Lung (tissue), 12 donors: ENCODE measurements around the gene RRAGD. TPM values are rescaled to one million over a fixed set of nuclear protein-coding genes. Genes with fewer than 3 reads are reported as not detected.

Source experiments
- ATAC-seq: fragments of 200-7000 bp; cut with Tn5 transposase; one replicate; pipeline ENCODE4 v1.9.1; 2020; ENCODE audit warnings: moderate number of reproducible peaks; ENCODE audit not compliant: insufficient read depth, low FRiP score
- DNase-seq, 3 donors: peaks; one replicate each; pipeline ENCODE4 v3.0.0-alpha.2; 2013 to 2017
- H3K27ac ChIP-seq, 2 donors: one replicate each; pipeline ENCODE4 v1.5.1; 2013; ENCODE audit warnings: mild to moderate bottlenecking in 2 of 2, moderate library complexity in 2 of 2, control low read depth in 1 of 2, inconsistent platforms in 1 of 2, low read depth in 1 of 2, low read length in 1 of 2
- H3K27me3 ChIP-seq, 3 donors: one replicate each; pipeline ENCODE4 v1.5.1; 2013; ENCODE audit warnings: low read length in 2 of 3; ENCODE audit not compliant: control insufficient read depth in 3 of 3, insufficient read depth in 3 of 3
- H3K36me3 ChIP-seq, 4 donors: one replicate each; pipeline ENCODE4 v1.5.1; 2013; ENCODE audit warnings: low read length in 4 of 4, mild to moderate bottlenecking in 1 of 4, moderate library complexity in 1 of 4; ENCODE audit not compliant: control insufficient read depth in 4 of 4, insufficient read depth in 4 of 4
- H3K4me1 ChIP-seq, 5 donors: one replicate each; pipeline ENCODE4 v1.5.1; 2013; ENCODE audit warnings: low read length in 5 of 5, mild to moderate bottlenecking in 2 of 5, moderate library complexity in 1 of 5; ENCODE audit not compliant: control insufficient read depth in 5 of 5, insufficient read depth in 5 of 5
- H3K4me3 ChIP-seq: one replicate; pipeline ENCODE4 v1.5.1; 2013; ENCODE audit warnings: mild to moderate bottlenecking, control low read depth, moderate library complexity
- H3K9ac ChIP-seq, 2 donors: one replicate each; pipeline ENCODE4 v1.5.1; 2013; ENCODE audit warnings: low read length in 2 of 2, control low read depth in 1 of 2; ENCODE audit not compliant: insufficient read depth in 1 of 2
- H3K9me3 ChIP-seq, 4 donors: one replicate each; pipeline ENCODE4 v1.5.1; 2013; ENCODE audit warnings: low read length in 3 of 4, mild to moderate bottlenecking in 1 of 4, moderate library complexity in 1 of 4; ENCODE audit not compliant: control insufficient read depth in 4 of 4, insufficient read depth in 3 of 4
- WGBS, 2 donors: extraction: QIAGEN DNeasy Blood & Tissue Kit; methylation state at CpG; one replicate each; pipeline ENCODE4 v1.1.7; 2013; 5-methylcytosine and 5-hydroxymethylcytosine counted together
- polyA plus RNA-seq, 2 donors: library from polyadenylated mRNA; stranded (reverse); fragments of 200-250 nt; gene quantifications; one replicate each; pipeline ENCODE4 v1.2.1, GENCODE V29; 2013
- total RNA-seq, 2 donors: library from RNA; depleted of rRNA in 1 of 2; stranded (reverse); fragments of >200 nt in 1 of 2; gene quantifications; one replicate each; pipeline ENCODE4 v1.2.1, GENCODE V29; 2014 to 2021
- TF ChIP-seq, protein P1 (sequence below): IDR thresholded peaks from 2 replicates; pipeline ENCODE4 v1.5.1; 2012; ENCODE audit warnings: mild to moderate bottlenecking; ENCODE audit errors: control extremely low read depth, extremely low read depth
- donor health status: control.
- donor health status: control.
- donor health status: Bipolar disorder and iron deficiency.
- donor health status: healthy.
- donor health status: DM: yes; HTN: yes; CAD: no.

RRAGD gene
- total and polyA plus RNA-seq, 4 donors: 12.7 to 40.2 (median 16.8) TPM

DNA sequence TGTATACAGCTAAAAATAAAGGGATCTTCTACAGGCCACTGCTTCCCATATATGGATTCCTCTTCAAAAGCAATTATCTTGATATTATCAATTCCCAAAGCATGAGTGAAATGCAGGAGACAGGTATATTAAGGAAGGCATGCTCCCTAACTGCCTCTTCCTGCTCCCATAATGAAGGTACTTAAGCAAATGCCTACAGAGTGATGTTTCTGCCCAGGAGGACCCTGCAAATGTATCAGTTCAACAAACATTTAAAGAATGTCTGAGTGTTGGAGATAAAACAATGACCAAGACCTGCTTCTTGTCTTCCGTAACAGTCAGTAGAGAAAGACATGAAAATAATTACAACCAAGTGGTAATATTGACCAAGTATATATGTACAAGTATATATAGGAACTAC lies 63.7 kb downstream of the RRAGD start:
- DNase-seq: no peak
- H3K36me3 ChIP-seq: no peaks in the 10 kb centered on the region
- H3K9ac ChIP-seq: no peak overlapping the region
- H3K4me1 ChIP-seq: peaks cover 3 to 33% (median 13%) of the 10 kb centered on the region in 5 donors
- WGBS, 2 donors: 89 to 91% methylated on average over 1 of the region's 1 CpG
- no peak overlapping the region for H3K27ac ChIP-seq
- ATAC-seq: no peak
- TF ChIP-seq, protein P1, sequence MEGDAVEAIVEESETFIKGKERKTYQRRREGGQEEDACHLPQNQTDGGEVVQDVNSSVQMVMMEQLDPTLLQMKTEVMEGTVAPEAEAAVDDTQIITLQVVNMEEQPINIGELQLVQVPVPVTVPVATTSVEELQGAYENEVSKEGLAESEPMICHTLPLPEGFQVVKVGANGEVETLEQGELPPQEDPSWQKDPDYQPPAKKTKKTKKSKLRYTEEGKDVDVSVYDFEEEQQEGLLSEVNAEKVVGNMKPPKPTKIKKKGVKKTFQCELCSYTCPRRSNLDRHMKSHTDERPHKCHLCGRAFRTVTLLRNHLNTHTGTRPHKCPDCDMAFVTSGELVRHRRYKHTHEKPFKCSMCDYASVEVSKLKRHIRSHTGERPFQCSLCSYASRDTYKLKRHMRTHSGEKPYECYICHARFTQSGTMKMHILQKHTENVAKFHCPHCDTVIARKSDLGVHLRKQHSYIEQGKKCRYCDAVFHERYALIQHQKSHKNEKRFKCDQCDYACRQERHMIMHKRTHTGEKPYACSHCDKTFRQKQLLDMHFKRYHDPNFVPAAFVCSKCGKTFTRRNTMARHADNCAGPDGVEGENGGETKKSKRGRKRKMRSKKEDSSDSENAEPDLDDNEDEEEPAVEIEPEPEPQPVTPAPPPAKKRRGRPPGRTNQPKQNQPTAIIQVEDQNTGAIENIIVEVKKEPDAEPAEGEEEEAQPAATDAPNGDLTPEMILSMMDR: no peak
- H3K4me3 ChIP-seq: no peak overlapping the region
- no peaks in the 10 kb centered on the region for H3K9me3 ChIP-seq
- H3K27me3 ChIP-seq: no peaks in the 10 kb centered on the region

GRCh38 chr6:89347825-89348224 lies 64.2 kb downstream of the RRAGD start:
- DNase-seq: peak in 1 of 3 donors; percentile 47
- ATAC-seq: no peak

DNA sequence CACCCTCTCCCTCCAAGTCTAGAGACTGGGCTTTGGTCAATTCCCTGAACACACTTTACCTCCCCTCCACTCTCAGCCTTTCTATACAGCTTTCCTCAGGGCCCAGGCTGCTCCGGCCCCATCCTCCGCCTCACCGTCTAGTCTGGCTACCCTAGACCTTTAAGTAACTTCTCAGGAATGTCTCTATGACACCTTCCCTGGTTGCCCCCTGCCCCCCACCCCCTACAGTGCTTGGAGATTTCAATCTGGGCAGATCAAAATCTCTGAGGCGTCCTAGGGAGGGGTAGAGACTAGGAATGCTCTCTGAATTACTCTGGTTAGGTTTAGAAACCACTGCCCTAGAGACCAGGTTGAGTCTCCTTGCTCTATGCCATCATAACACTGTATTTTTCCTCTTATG lies 65.6 kb downstream of the RRAGD start:
- Histone ChIP-seq H3K36me3 (peaks cover under 1 to 5% (median 5%) of the 10 kb centered on the region in 4 donors), H3K27ac (no peak overlapping the region), H3K9ac (no peak overlapping the region), H3K4me1 (peaks cover 3 to 32% (median 10%) of the 10 kb centered on the region in 5 donors), H3K9me3 (no peaks in the 10 kb centered on the region), H3K27me3 (no peaks in the 10 kb centered on the region), H3K4me3 (no peak overlapping the region)
- ATAC-seq (no peak), DNase-seq (no peak)
- TF ChIP-seq, protein P1: no peak
- 87 to 88% methylated on average over 4 of the region's 4 CpGs for WGBS, 2 donors

More at GRCh38 chr6:89347825-89348224, 64.2 kb downstream of the RRAGD start:
- H3K4me3 ChIP-seq: no peak overlapping the region
- peaks cover 3 to 33% (median 13%) of the 10 kb centered on the region in 5 donors for H3K4me1 ChIP-seq
- TF ChIP-seq, protein P1: no peak
- 51 to 70% methylated on average over 2 of the region's 2 CpGs for WGBS, 2 donors
- H3K27me3 ChIP-seq: no peaks in the 10 kb centered on the region
- H3K36me3 ChIP-seq: no peaks in the 10 kb centered on the region
- H3K9me3 ChIP-seq: no peaks in the 10 kb centered on the region
- no peak overlapping the region for H3K27ac ChIP-seq
- no peak overlapping the region for H3K9ac ChIP-seq

GRCh38 chr6:89339565-89339964 lies 72.5 kb downstream of the RRAGD start:
- peaks cover 12 to 29% (median 26%) of the 10 kb centered on the region in 4 donors for H3K36me3 ChIP-seq
- 89% methylated on average over 2 of the region's 2 CpGs for WGBS, 2 donors
- DNase-seq: no peak

More at GRCh38 chr6:89339565-89339964, 72.5 kb downstream of the RRAGD start:
- TF ChIP-seq, protein P1: no peak
- peaks cover 0 to 7% (median 0%) of the 10 kb centered on the region in 5 donors for H3K4me1 ChIP-seq
- no peaks in the 10 kb centered on the region for H3K27me3 ChIP-seq
- no peak for ATAC-seq
- no peak overlapping the region for H3K4me3 ChIP-seq
- H3K27ac ChIP-seq: no peak overlapping the region
- no peaks in the 10 kb centered on the region for H3K9me3 ChIP-seq
- no peak overlapping the region for H3K9ac ChIP-seq
